ENCODE measurements around the gene DAAM2. TPM values are rescaled to one million over a fixed set of nuclear protein-coding genes. Genes with fewer than 3 reads are reported as not detected.

Gene DAAM2
- total and polyA plus RNA-seq, 4 donors: 1.9 to 17.0 (median 4.4) TPM

- H3K9me3 ChIP-seq (ENCODE audit: control insufficient read depth in 4 of 4, low read length in 3 of 4): no peaks in the 10 kb centered on the region
- no peak overlapping the region for H3K9ac ChIP-seq (ENCODE audit: low read depth in 1 of 2, low read length in 2 of 2)
- peaks cover 9 to 48% (median 36%) of the 10 kb centered on the region in 4 donors for H3K4me1 ChIP-seq (ENCODE audit: control insufficient read depth in 4 of 4, insufficient read depth in 4 of 4, low read length in 3 of 4)
- TF ChIP-seq EGR1 (IDR thresholded peaks at IDR 0.05; ENCODE audit: low read depth in 2 of 2) (no peak), REST (IDR thresholded peaks at IDR 0.05) (no peak), GABPA (IDR thresholded peaks at IDR 0.05 in 1 of 2, conservative IDR thresholded peaks at IDR 0.05 in 1 of 2) (no peak), MAX (IDR thresholded peaks at IDR 0.05) (no peak), ATF3 (IDR thresholded peaks at IDR 0.05) (no peak), NR2F2 (IDR thresholded peaks at IDR 0.05) (no peak), RAD21 (IDR thresholded peaks at IDR 0.05) (no peak), YY1 (IDR thresholded peaks at IDR 0.05) (no peak), SP1 (IDR thresholded peaks at IDR 0.05) (no peak), FOXA1 (IDR thresholded peaks at IDR 0.05) (no peak), JUND (IDR thresholded peaks at IDR 0.05) (no peak), FOXA2 (IDR thresholded peaks at IDR 0.05) (no peak), TAF1 (conservative IDR thresholded peaks at IDR 0.05) (no peak), ZBTB33 (IDR thresholded peaks at IDR 0.05) (no peak), HNF4A (conservative IDR thresholded peaks at IDR 0.05) (no peak), HNF4G (IDR thresholded peaks at IDR 0.05) (no peak), RXRA (IDR thresholded peaks at IDR 0.05) (no peak), CTCF (IDR thresholded peaks at IDR 0.05; ENCODE audit: low read depth, low read length, missing input control) (no peak)
- DNase-seq (ENCODE audit: low spot score): no peak
- peaks cover 0 to 7% (median 4%) of the 10 kb centered on the region in 4 donors for H3K36me3 ChIP-seq (ENCODE audit: control insufficient read depth in 4 of 4, insufficient read depth in 3 of 4, low read depth in 1 of 4, low read length in 3 of 4)
- WGBS: 76% methylated on average over 4 of the region's 4 CpGs
- H3K27me3 ChIP-seq (ENCODE audit: control insufficient read depth in 4 of 4, insufficient read depth in 4 of 4, low read length in 3 of 4): no peaks in the 10 kb centered on the region
- peak overlapping the region; percentile 33 to 67 for H3K27ac ChIP-seq (ENCODE audit: low read depth in 1 of 2, low read length in 2 of 2)
- no peak overlapping the region for H3K4me3 ChIP-seq (ENCODE audit: low read depth in 1 of 3, low read length in 3 of 3)
Measured at GRCh38 chr6:39930540-39930939, 138.4 kb downstream of the DAAM2 start.

All from liver (tissue), 9 donors.